A673 (cell line): Measurements from ENCODE around the gene ATP23.

Experiments used
- CTCF ChIP-seq: fragments of 300-800, 200-600 bp; sonication (generic); conservative IDR thresholded peaks from 2 replicates; pipeline ENCODE4 v1.5.1; 2017; ENCODE audit warnings: low read depth, mild to moderate bottlenecking, antibody characterized with exemption, low read length, moderate library complexity, mixed read lengths
- EZH2 ChIP-seq: fragments of 200-600 bp; sonication (generic); IDR thresholded peaks from 2 replicates; pipeline ENCODE4 v1.6.1; 2017; ENCODE audit warnings: borderline replicate concordance, low read depth, mild to moderate bottlenecking, mixed read lengths, antibody characterized with exemption, low read length; ENCODE audit not compliant: poor library complexity, severe bottlenecking

- no peak for TF ChIP-seq CTCF
- TF ChIP-seq EZH2 = no peak
These were observed 48.5 kb downstream of the ATP23 start for GRCh38 chr12:57989838-57990237.
